Type B pancreatic cell (in vitro differentiated cells): ENCODE measurements around the gene FAM98A. TPM values are rescaled to one million over a fixed set of nuclear protein-coding genes. Genes with fewer than 3 reads are reported as not detected.
A peak's percentile ranks its signal among the peaks of the same experiment; 100 is the strongest.

Source experiments
- DNase-seq: peaks from one replicate; pipeline ENCODE4 v3.0.0; 2021; ENCODE audit warnings: mixed read lengths; ENCODE audit not compliant: unreplicated experiment; ENCODE audit errors: extremely low spot score
- H3K27ac Mint-ChIP-seq: 2 replicates; pipeline ENCODE4 v1.8.0; 2021; ENCODE audit warnings: mild to moderate bottlenecking, mixed read lengths
- H3K27me3 Mint-ChIP-seq: 2 replicates; pipeline ENCODE4 v1.8.0; 2021; ENCODE audit warnings: mixed read lengths
- H3K36me3 Mint-ChIP-seq: 2 replicates; pipeline ENCODE4 v1.8.0; 2021; ENCODE audit warnings: mixed read lengths
- H3K4me1 Mint-ChIP-seq: one replicate; pipeline ENCODE4 v1.8.0; 2021; ENCODE audit warnings: mixed read lengths; ENCODE audit not compliant: unreplicated experiment
- H3K4me3 Mint-ChIP-seq: 2 replicates; pipeline ENCODE4 v1.8.0; 2021; ENCODE audit warnings: mild to moderate bottlenecking, mixed read lengths
- H3K9me3 Mint-ChIP-seq: 2 replicates; pipeline ENCODE4 v1.8.0; 2021; ENCODE audit warnings: mixed read lengths
- long read RNA-seq: library from polyadenylated mRNA; unstranded; transcript quantifications from one replicate; pipeline ENCODE4 v2.0.0, GENCODE V29; 2020
- total RNA-seq: library from RNA; stranded (reverse); gene quantifications from 2 replicates; pipeline ENCODE4 v1.2.1, GENCODE V29; 2021; ENCODE audit warnings: low replicate concordance
- TF ChIP-seq, protein P1 (sequence below): fragments of 200-600 bp; sonication (generic); conservative IDR thresholded peaks from 2 replicates; pipeline ENCODE4 v1.5.0; 2021; ENCODE audit warnings: antibody characterized with exemption, mild to moderate bottlenecking

The FAM98A gene
- 41.3 and 54.1 TPM in 2 replicates for total RNA-seq
- long read RNA-seq, transcript FAM98A-201 (8 exons, 2,816 nt), result major isoform, 58 of 77 reads
- long read RNA-seq, partial matches to known transcripts, result 4 of 77 reads
- long read RNA-seq, other reads (novel, unspliced or antisense), result 14 of 77 reads

- Mint-ChIP-seq H3K27me3 (no peaks in the 10 kb centered on the region), H3K27ac (peak within 1 kb of the TSS; percentile 93), H3K4me1 (peaks cover 20% of the 10 kb centered on the region), H3K36me3 (peaks cover 6% of the 10 kb centered on the region), H3K9me3 (no peaks in the 10 kb centered on the region), H3K4me3 (peak within 1 kb of the TSS; percentile 99)
- TF ChIP-seq, protein P1, sequence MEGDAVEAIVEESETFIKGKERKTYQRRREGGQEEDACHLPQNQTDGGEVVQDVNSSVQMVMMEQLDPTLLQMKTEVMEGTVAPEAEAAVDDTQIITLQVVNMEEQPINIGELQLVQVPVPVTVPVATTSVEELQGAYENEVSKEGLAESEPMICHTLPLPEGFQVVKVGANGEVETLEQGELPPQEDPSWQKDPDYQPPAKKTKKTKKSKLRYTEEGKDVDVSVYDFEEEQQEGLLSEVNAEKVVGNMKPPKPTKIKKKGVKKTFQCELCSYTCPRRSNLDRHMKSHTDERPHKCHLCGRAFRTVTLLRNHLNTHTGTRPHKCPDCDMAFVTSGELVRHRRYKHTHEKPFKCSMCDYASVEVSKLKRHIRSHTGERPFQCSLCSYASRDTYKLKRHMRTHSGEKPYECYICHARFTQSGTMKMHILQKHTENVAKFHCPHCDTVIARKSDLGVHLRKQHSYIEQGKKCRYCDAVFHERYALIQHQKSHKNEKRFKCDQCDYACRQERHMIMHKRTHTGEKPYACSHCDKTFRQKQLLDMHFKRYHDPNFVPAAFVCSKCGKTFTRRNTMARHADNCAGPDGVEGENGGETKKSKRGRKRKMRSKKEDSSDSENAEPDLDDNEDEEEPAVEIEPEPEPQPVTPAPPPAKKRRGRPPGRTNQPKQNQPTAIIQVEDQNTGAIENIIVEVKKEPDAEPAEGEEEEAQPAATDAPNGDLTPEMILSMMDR, result peak; percentile 18
- peak; percentile 99 for DNase-seq
Measured at GRCh38 chr2:33599175-33599942, at the start of gene FAM98A. TSS of gene FAM98A (minus strand) at chr2:33599299. CDS start at chr2:33599221, 78 bp downstream.

DNA sequence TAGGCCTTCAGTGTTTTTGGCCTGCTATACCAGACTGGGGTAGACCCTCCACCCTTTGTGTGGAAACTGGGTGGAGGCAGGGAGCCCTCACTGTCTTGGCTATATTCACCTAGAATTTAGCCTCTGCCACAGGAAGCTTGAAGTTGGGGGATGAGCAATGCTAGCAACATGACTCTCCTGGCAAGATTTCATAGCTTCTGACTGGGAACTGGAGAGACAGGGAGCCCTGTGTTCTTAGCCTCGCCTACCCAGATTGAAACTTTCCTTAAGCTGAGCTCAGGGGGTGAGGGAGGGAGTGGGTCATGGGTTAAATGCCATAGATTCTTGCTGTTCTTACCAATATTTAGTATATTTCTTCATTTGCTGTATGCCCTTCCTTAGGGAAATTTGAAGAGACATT, 46.8 kb upstream of the FAM98A start:
- Mint-ChIP-seq H3K27me3 (no peaks in the 10 kb centered on the region), H3K4me3 (no peak overlapping the region), H3K27ac (no peak overlapping the region), H3K9me3 (no peaks in the 10 kb centered on the region), H3K4me1 (no peaks in the 10 kb centered on the region), H3K36me3 (no peaks in the 10 kb centered on the region)
- TF ChIP-seq, protein P1, result no peak
- no peak for DNase-seq

- Mint-ChIP-seq H3K4me1 (no peaks in the 10 kb centered on the region), H3K27ac (no peak overlapping the region), H3K27me3 (no peaks in the 10 kb centered on the region), H3K4me3 (no peak overlapping the region), H3K9me3 (no peaks in the 10 kb centered on the region), H3K36me3 (no peaks in the 10 kb centered on the region)
- no peak for DNase-seq
- TF ChIP-seq, protein P1, result no peak
Measured at GRCh38 chr2:33644215-33644614, 45.1 kb upstream of the FAM98A start.

DNA sequence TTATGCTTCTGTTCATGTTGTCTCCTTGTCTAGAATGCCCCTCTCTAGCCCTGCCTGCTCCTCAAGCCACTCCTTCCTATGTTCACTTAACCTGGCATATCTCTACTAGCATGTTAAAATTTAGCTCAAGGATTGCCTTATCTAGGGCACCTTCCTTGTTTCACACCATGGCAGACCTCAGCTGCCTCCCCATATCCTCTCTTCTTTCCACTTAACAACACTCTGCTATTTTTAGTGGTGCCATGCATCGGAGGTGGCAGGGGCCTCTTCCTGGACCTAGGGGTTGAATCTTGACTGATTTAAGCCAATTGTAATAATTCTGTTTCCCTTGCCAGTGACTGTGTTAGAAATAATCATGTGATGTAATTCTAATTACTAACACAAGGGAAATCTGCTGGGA, 36.9 kb upstream of the FAM98A start:
- no peaks in the 10 kb centered on the region for H3K9me3 Mint-ChIP-seq
- no peak overlapping the region for H3K27ac Mint-ChIP-seq
- TF ChIP-seq, protein P1, result no peak
- no peaks in the 10 kb centered on the region for H3K36me3 Mint-ChIP-seq
- no peak for DNase-seq
- H3K4me3 Mint-ChIP-seq, result no peak overlapping the region
- no peaks in the 10 kb centered on the region for H3K27me3 Mint-ChIP-seq
- H3K4me1 Mint-ChIP-seq, result no peaks in the 10 kb centered on the region

- Mint-ChIP-seq H3K36me3 (no peaks in the 10 kb centered on the region), H3K9me3 (no peaks in the 10 kb centered on the region), H3K4me1 (no peaks in the 10 kb centered on the region), H3K27ac (no peak overlapping the region), H3K27me3 (no peaks in the 10 kb centered on the region), H3K4me3 (no peak overlapping the region)
- TF ChIP-seq, protein P1, result no peak
- DNase-seq, result no peak
Measured at GRCh38 chr2:33634261-33634910, 35.3 kb upstream of the FAM98A start.
